Body of pancreas (tissue), 4 donors: Measurements from ENCODE around the gene PTPN6. TPM values are rescaled to one million over a fixed set of nuclear protein-coding genes. Genes with fewer than 3 reads are reported as not detected.

Experiments
- ATAC-seq: fragments of 150-250 bp; one replicate; pipeline ENCODE4 v1.9.1; 2016
- DNase-seq, 4 donors: peaks; one replicate each; pipeline ENCODE4 v3.0.0-alpha.2; 2019
- H3K27ac ChIP-seq, 4 donors: fragments of 200-600 bp; sonication (generic); 1 replicate in 3 of 4; 2 replicates in 1 of 4; pipeline versions ENCODE4 v1.5.1 to v1.6.1; 2016 to 2019; ENCODE audit warnings: mild to moderate bottlenecking in 1 of 4, mixed read lengths in 1 of 4, moderate library complexity in 1 of 4
- H3K27me3 ChIP-seq, 2 donors: fragments of 200-600 bp; sonication (generic); one replicate each; pipeline ENCODE4 v1.6.0; 2016; ENCODE audit warnings: mild to moderate bottlenecking in 1 of 2
- H3K36me3 ChIP-seq, 2 donors: fragments of 200-600 bp; sonication (generic); replicated peaks in 1 of 2; 2 replicates each; pipeline ENCODE4 v1.5.1; 2016; ENCODE audit warnings: low read depth in 2 of 2; ENCODE audit not compliant: insufficient read depth in 1 of 2
- H3K4me1 ChIP-seq: fragments of 200-600 bp; sonication (generic); one replicate; pipeline ENCODE4 v1.6.0; 2016
- H3K4me3 ChIP-seq, 2 donors: fragments of 200-600 bp; sonication (generic); 1 replicate in 1 of 2; 2 replicates in 1 of 2; pipeline ENCODE4 v1.5.1; 2016 to 2019
- H3K9me3 ChIP-seq, 3 donors: fragments of 200-600 bp; sonication (generic); 1 replicate in 2 of 3; 2 replicates in 1 of 3; pipeline ENCODE4 v1.5.1; 2016
- POLR2A ChIP-seq, 3 donors: fragments of 450-650 bp; IDR thresholded peaks; one replicate each; pipeline ENCODE4 v1.6.1; 2016; ENCODE audit warnings: antibody characterized with exemption in 3 of 3, mild to moderate bottlenecking in 2 of 3
- WGBS, 2 donors: methylation state at CpG; one replicate each; pipeline ENCODE4 v1.1.5; 2017; 5-methylcytosine and 5-hydroxymethylcytosine counted together
- intact Hi-C: fragments of 100-400 bp; cut with DNase I; formaldehyde crosslinking; loops from one replicate; pipeline ENCODE4 v1.15.1; 2023
- total RNA-seq, 2 donors: library from RNA; depleted of rRNA; stranded (reverse); fragments of >200 nt; gene quantifications; one replicate each; pipeline ENCODE4 v1.1.0, GENCODE V29; 2016
- TF ChIP-seq, protein P1 (sequence below), 7 experiments: fragments of 450-650 bp in 4 of 7; fragments of 200-600 bp in 3 of 7; sonication (generic) in 3 of 7; IDR thresholded peaks; one replicate each; pipeline ENCODE4 v1.5.1; 2016 to 2019; ENCODE audit warnings: antibody characterized with exemption in 7 of 7

PTPN6 gene
- total RNA-seq, 2 donors from 2014 or later, result 18.4 to 19.4 TPM

DNA sequence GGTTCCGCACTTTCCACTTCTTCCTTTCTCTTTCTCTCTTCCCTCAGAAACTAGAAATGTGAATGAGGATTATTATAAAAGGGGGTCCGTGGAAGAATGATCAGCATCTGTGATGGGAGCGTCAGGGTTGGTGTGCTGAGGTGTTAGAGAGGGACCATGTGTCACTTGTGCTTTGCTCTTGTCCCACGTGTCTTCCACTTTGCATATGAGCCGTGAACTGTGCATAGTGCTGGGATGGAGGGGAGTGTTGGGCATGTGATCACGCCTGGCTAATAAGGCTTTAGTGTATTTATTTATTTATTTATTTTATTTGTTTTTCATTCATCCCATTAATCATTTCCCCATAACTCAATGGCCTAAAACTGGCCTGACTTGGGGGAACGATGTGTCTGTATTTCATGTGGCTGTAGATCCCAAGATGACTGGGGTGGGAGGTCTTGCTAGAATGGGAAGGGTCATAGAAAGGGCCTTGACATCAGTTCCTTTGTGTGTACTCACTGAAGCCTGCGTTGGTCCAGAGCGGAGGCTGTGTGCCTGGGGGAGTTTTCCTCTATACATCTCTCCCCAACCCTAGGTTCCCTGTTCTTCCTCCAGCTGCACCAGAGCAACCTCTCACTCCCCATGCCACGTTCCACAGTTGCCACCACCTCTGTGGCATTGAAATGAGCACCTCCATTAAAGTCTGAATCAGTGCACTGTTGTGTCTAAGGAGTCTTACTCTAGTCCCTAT is 28.0 kb upstream of the PTPN6 start:
- H3K4me3 ChIP-seq, result no peak overlapping the region
- TF ChIP-seq, protein P1, sequence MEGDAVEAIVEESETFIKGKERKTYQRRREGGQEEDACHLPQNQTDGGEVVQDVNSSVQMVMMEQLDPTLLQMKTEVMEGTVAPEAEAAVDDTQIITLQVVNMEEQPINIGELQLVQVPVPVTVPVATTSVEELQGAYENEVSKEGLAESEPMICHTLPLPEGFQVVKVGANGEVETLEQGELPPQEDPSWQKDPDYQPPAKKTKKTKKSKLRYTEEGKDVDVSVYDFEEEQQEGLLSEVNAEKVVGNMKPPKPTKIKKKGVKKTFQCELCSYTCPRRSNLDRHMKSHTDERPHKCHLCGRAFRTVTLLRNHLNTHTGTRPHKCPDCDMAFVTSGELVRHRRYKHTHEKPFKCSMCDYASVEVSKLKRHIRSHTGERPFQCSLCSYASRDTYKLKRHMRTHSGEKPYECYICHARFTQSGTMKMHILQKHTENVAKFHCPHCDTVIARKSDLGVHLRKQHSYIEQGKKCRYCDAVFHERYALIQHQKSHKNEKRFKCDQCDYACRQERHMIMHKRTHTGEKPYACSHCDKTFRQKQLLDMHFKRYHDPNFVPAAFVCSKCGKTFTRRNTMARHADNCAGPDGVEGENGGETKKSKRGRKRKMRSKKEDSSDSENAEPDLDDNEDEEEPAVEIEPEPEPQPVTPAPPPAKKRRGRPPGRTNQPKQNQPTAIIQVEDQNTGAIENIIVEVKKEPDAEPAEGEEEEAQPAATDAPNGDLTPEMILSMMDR (IDR thresholded peaks at IDR 0.05), result no peak
- TF ChIP-seq POLR2A (IDR thresholded peaks at IDR 0.05), result no peak
- intact Hi-C loops, result no loop called here
- H3K36me3 ChIP-seq, result no peaks in the 10 kb centered on the region
- H3K4me1 ChIP-seq, result peaks cover 31% of the 10 kb centered on the region
- no peaks in the 10 kb centered on the region for H3K9me3 ChIP-seq
- DNase-seq (no peak), ATAC-seq (no peak)
- 55 to 56% methylated on average over 10 of the region's 10 CpGs for WGBS, 2 donors
- no peaks in the 10 kb centered on the region for H3K27me3 ChIP-seq
- H3K27ac ChIP-seq, result no peak overlapping the region

DNA sequence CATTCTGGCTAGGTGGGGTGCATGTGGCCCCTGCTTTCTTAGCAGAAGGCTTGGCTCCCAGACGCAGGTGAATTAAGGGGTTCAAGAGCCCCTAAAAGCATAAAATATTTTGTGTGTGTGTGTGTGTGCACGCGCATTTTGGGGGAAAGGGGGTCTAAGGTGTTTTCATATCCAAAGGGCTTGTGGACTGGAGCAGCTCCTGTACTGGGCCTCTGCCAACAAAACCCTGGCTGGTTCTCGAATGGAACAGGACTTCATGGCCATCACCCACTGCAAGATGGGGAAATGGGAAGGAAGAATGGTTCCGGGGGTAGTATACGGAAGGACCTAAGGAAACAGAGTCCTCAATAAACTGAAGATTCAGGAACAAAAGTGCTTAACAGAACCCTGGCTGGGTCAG is 27.3 kb upstream of the PTPN6 start:
- Histone ChIP-seq H3K27ac (peak overlapping the region in 3 of 4 donors; percentile 88 to 93 (median 93)), H3K4me3 (no peak overlapping the region), H3K36me3 (no peaks in the 10 kb centered on the region), H3K27me3 (no peaks in the 10 kb centered on the region), H3K4me1 (peaks cover 31% of the 10 kb centered on the region), H3K9me3 (no peaks in the 10 kb centered on the region)
- TF ChIP-seq, protein P1 (IDR thresholded peaks at IDR 0.05), result no peak
- TF ChIP-seq POLR2A (IDR thresholded peaks at IDR 0.05), result no peak
- intact Hi-C loops, result no loop called here
- DNase-seq, result peak in 1 of 4 donors; percentile 32
- WGBS, 2 donors, result 21 to 25% methylated on average over 6 of the region's 6 CpGs
- ATAC-seq, result no peak

DNA sequence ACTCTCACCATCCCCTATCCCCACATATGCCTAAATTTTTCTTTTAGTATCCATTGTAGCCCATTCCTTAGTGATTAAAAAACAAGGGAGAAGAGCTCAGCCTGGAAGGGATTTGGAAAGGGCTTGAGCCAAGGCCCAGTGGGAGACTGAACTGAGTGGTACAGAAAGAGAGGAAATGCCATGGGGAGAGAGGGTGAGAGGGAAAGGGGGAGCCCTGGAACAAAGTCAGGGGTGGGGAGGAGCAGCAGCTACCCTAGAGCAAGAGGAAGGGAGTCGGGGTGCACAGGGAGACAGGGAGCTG is 26.0 kb upstream of the PTPN6 start:
- peaks cover 44% of the 10 kb centered on the region for H3K4me1 ChIP-seq
- intact Hi-C loops, result no loop called here
- H3K4me3 ChIP-seq, result no peak overlapping the region
- peak overlapping the region; percentile 88 to 94 (median 93) for H3K27ac ChIP-seq
- DNase-seq (no peak), ATAC-seq (no peak)
- WGBS, 2 donors, result 33 to 50% methylated on average over 1 of the region's 1 CpG
- no peaks in the 10 kb centered on the region for H3K27me3 ChIP-seq
- no peaks in the 10 kb centered on the region for H3K9me3 ChIP-seq
- H3K36me3 ChIP-seq, result no peaks in the 10 kb centered on the region
- TF ChIP-seq, protein P1 (IDR thresholded peaks at IDR 0.05), result no peak
- TF ChIP-seq POLR2A (IDR thresholded peaks at IDR 0.05), result no peak

DNA sequence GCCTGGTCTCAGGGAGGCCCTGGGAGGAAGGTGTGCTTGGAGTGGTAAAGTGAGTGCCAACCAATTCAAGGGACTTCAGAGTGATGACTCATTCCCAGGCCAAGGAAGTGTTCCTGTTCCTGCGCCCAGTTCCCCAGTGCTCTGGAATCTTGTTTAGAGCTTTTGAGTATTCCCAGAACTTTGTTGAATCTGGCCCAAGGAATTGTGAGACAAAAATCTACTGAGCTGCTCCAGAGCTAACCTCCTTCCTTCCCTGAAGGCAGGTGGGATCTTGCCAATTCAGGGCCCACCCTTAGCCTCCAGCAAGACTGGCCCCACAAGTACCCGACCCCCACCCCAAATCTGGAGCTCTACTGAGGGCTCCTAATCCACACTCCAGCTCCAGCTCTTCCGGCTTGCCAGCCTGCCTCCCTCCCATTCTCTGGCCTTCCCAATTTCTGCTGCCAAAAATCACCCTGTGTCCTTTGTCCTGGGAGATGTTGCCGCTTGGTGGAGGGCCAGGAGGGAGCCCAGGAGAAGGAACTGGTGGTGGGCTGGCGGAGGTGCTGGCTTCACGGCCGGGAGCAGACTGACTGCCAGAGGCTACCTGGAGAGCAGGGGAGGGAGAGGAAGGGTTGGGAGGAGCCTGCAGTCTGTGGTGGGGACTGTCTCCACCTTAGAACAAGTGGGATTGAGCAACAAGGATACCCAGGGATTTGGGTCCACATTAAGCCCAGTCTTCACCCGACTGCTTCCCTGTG is 25.4 kb upstream of the PTPN6 start:
- WGBS, 2 donors, result 14 to 21% methylated on average over 8 of the region's 8 CpGs
- peaks cover 47% of the 10 kb centered on the region for H3K4me1 ChIP-seq
- peak; percentile 18 to 46 (median 20) for TF ChIP-seq POLR2A (IDR thresholded peaks at IDR 0.05)
- TF ChIP-seq, protein P1 (IDR thresholded peaks at IDR 0.05), result peak in 1 of 7 experiments; percentile 11

More for the DNA sequence above, 25.4 kb upstream of the PTPN6 start:
- peak; percentile 63 to 87 (median 76) for DNase-seq
- H3K4me3 ChIP-seq, result no peak overlapping the region
- peak; percentile 69 for ATAC-seq
- H3K36me3 ChIP-seq, result no peaks in the 10 kb centered on the region
- no peaks in the 10 kb centered on the region for H3K9me3 ChIP-seq
- peak overlapping the region; percentile 88 to 94 (median 93) for H3K27ac ChIP-seq
- intact Hi-C loops, result no loop called here
- no peaks in the 10 kb centered on the region for H3K27me3 ChIP-seq
